HG03025 (cell line): ENCODE results near the gene CRLF1.
"Not testable (repeated sequence)": the region's sequence is repeated elsewhere in the genome, so short reads cannot be mapped to it uniquely, and the experiment has no call there.

Experiments
- ATAC-seq: cut with Tn5 transposase; IDR thresholded peaks from one replicate; pipeline ENCODE4 v1.9.1; 2021; ENCODE audit warnings: mild to moderate bottlenecking, moderate library complexity; ENCODE audit not compliant: unreplicated experiment, low FRiP score

Gene CRLF1

GRCh38 chr19:18594096-18594823 is 12.3 kb downstream of the CRLF1 start:
- peak; percentile 37 for ATAC-seq

GRCh38 chr19:18593367-18594095 is 13.1 kb downstream of the CRLF1 start:
- ATAC-seq, result no peak

- ATAC-seq, result not testable (repeated sequence)
Measured at GRCh38 chr19:18592732-18593131, 13.9 kb downstream of the CRLF1 start.

- no peak for ATAC-seq
Measured at GRCh38 chr19:18591735-18592385, 14.7 kb downstream of the CRLF1 start.

GRCh38 chr19:18590273-18591272 is 16.0 kb downstream of the CRLF1 start:
- no peak for ATAC-seq

GRCh38 chr19:18589380-18590272 is 17.0 kb downstream of the CRLF1 start:
- peak; percentile 8 for ATAC-seq

GRCh38 chr19:18588611-18589379 is 17.8 kb downstream of the CRLF1 start, which contains the start of gene REX1BD:
TSS of gene REX1BD (plus strand) at chr19:18588798. CDS start at chr19:18588802, 4 bp downstream.
- ATAC-seq, result peak; percentile 41

GRCh38 chr19:18587962-18588610 is 18.5 kb downstream of the CRLF1 start:
- ATAC-seq, result no peak

GRCh38 chr19:18587561-18587960 is 19.0 kb downstream of the CRLF1 start:
- ATAC-seq, result no peak

GRCh38 chr19:18586306-18586705 is 20.3 kb downstream of the CRLF1 start:
- ATAC-seq, result no peak

GRCh38 chr19:18580311-18580710 is 26.3 kb downstream of the CRLF1 start:
- ATAC-seq, result no peak

- no peak for ATAC-seq
Measured at GRCh38 chr19:18577365-18577914, 29.2 kb downstream of the CRLF1 start.

GRCh38 chr19:18576383-18576782 is 30.2 kb downstream of the CRLF1 start:
- no peak for ATAC-seq

GRCh38 chr19:18574691-18575291 is 31.8 kb downstream of the CRLF1 start:
- no peak for ATAC-seq

- peak; percentile 82 for ATAC-seq
Measured at GRCh38 chr19:18571564-18572344, 34.8 kb downstream of the CRLF1 start, which contains the start of gene UBA52. TSS of gene UBA52 (plus strand) at chr19:18571857. CDS start at chr19:18573301, 1,444 bp downstream.

GRCh38 chr19:18568367-18568766 is 38.2 kb downstream of the CRLF1 start:
- no peak for ATAC-seq
